GM21723 (cell line): ENCODE data around the gene STXBP1.

Experiments used
- ATAC-seq: cut with Tn5 transposase; IDR thresholded peaks from one replicate; pipeline ENCODE4 v1.9.1; 2021; ENCODE audit warnings: mild to moderate bottlenecking, moderate library complexity; ENCODE audit not compliant: unreplicated experiment

STXBP1 gene

DNA sequence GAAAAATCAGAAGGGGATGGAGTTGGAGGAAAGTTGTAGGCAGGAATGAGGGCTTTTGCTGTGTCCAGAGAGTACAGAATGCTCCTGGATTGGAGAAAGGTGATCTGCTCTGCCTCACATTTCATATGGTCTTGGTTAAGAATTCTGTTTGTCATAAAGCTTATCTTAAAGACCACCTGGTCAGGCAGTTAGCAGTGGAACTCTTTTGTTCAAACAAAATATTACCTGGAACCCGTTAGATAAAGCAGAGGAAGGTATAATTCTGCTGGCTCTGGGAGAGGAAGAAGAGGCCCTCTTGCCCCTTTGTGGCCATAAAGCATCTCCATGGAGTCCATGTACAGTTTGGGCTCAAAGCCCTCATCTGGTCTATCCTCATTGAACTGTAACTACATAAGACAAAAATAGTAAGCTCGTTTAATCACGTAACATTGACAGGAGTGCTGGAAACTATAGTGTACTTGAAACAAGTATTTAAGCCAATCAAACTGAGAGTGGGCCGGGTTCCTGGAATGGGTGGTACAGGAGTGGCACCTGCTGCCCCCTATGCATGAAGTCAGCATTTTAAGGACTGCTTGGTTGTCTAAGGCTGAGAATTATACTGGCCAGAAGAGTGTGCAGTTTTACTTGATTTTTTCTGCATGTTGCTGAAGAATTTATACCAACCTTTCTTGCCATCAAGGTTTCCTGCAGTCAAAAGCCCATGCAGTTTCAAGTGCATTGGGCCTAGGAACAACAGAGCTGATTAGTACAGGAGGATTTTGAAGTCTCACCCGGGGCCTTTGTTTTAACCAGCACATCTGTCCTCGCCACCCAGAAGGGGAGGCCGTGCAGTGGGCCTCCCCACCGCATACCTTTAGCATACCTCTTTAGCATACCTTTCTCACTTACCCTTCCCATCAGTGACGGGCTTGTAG lies 39.9 kb downstream of the STXBP1 start:
- no peak for ATAC-seq

DNA sequence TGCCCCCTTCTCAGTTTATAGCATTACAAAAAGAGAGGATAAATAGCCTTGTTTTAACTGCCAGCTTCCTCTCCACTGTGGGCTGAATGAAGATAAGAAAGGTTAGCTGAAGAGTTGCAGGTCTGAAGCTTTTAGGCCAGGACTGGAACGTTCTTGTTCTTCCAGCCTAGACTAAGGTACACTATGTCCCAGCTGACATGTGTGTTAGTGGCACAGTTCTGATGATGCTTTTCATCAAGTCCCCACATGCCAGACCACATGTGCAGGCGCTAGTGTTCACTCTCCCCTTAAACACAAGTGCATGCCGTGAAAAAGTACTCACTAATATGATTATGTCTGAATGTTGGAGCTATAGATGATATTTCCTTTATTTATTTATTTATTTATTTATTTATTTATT lies 40.7 kb downstream of the STXBP1 start:
- ATAC-seq: no peak

DNA sequence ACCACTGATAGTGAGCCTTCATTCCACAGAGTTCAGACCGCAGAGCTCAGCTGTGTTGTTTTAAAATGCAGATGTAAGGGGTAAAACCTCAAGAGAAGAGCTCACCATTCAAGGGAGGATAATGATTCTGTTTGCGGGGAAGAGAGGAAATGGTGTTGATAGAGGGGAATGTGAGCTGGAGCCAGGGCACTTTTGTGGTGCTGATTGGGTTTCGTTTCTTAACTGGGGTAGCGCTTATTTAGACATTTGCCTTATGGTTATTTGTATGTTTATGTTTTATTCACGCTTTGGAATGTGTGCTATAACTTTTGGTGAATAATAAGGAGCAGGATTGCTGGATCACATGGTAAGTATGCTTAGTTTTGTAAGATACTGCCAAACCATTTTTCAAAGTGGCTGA lies 42.5 kb downstream of the STXBP1 start:
- no peak for ATAC-seq

- ATAC-seq: no peak
Observed at GRCh38 chr9:127658428-127658827, 46.4 kb downstream of the STXBP1 start.

DNA sequence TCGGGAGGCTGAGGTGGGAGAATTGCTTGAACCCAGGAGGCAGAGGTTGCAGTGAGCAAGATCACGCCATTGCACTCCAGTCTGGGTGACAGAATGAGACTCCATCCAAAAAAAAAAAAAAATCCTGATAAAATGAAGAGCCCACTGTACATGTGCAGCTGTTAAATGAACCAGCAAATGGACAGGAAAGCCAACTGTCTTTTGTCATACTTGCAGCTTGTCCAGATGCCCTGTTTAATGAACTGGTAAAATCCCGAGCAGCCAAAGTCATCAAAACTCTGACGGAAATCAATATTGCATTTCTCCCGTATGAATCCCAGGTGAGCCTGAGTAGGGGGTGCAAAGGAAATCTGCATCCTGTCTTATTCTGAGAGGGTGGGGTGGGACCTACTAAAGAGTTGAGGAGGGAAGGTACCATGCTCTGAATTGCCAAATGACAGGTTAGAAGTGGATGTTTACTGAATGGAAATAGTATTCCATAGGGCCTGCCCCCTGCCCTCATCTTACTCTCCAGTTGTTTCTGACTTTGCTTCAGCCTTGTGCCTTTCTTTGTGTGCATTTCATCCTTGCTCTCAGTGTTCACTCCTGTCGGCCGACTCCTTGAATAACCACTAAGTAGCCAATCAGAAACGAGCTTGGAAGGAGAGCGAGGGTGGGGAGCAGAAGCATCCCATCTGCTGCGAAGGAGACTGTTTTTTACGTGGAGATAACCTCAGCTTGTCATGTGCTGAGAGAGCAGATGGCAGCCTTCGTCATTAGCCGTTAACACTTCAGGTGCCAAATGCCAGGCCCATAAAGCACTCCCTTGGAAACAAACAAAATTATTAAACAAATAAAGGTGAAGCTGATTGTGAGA lies 49.0 kb downstream of the STXBP1 start:
- ATAC-seq: no peak

DNA sequence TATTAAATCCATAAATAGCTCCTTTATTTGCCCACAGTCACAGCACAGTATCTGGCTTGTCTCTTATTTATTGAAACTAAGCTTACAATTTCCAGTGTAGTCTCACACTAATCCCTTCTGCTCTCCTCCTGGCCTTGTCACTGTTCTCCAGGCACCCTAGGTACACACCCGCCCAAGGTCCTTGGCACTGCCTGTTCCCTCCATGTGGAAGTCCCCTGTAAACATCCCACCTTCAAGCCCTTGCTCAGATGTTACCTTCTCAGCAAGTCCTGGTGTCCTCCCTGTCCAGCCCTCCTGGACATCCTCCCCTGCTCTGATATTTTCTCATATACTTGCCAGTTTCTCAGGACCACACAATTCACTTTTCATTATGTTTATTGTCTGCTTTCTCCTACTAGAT lies 50.5 kb downstream of the STXBP1 start:
- no peak for ATAC-seq

DNA sequence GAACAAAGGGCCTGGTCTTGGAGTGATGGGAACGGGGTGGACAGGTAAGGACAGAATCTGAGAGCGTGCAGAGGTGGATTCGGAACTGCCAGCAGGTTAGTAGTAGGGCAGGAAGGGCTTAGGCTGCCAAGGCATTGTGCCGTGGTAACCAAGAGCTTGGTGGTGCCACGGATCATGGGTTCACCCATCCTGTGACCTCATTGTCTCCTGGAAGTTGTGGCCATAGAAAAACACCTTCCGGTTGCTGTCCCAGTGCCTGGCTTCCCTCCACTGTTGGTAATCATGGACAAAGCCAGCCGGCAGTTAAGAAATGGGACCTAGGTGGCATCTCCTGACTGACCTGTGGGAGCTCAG lies 52.2 kb downstream of the STXBP1 start:
- no peak for ATAC-seq

GRCh38 chr9:127664678-127665507 lies 52.8 kb downstream of the STXBP1 start:
- ATAC-seq: no peak

- no peak for ATAC-seq
Observed at GRCh38 chr9:127667127-127667844, 55.2 kb downstream of the STXBP1 start.

- no peak for ATAC-seq
Observed at GRCh38 chr9:127667906-127668305, 55.8 kb downstream of the STXBP1 start.

DNA sequence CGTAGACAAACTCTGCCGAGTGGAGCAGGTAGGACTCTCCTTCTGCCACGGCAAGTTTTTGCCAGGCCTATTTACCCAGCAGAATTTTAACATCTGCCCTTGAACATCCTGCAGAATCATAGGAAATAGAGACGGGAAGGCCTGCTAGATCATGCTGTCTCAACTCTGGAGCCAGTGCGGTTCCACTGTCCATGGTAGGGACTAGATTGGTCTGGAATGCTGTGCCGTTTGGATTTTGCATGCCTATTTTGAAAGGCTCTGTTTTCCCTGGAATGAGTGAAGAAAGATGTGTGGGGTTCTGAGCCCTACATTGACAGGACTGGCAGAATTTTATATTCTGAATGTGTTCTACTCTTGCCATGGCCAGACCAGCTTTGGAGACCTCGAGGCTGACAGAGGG lies 61.2 kb downstream of the STXBP1 start:
- no peak for ATAC-seq

DNA sequence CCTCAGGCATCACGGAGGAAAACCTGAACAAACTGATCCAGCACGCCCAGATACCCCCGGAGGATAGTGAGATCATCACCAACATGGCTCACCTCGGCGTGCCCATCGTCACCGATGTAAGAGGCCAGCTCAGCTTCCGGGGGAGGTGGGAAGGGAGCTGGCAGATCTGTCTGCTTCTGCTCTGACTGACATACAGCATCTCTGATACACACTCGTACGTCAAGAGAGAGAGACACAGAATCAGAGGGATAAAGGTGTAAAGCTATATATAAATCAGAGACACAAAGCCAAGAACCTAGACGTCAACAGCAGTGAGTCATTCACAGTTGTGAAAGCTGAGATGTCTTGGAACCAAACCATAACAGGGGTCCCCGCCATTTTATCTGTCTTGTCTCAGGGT lies 64.6 kb downstream of the STXBP1 start:
- no peak for ATAC-seq

GRCh38 chr9:127679506-127679905 lies 67.4 kb downstream of the STXBP1 start:
- ATAC-seq: no peak

DNA sequence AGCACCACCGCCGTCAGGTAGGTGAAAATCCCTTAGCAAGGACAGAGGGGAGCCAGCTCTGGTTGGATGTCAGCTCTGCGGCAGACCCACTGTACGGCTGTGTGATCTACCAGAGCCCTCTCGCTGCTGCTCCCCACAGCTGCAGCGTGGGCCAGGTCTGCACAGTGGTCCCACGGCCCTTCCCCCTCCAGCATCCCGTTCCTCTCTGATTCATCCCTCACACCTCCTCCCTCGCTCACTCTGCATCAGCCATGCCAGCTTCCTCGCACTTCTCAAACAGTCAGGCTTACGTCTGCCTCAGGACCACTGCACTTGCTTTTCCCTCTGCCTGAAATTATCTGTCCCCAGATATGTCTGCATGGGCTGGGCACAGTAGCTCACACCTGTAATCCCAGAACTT lies 68.1 kb downstream of the STXBP1 start:
- no peak for ATAC-seq

DNA sequence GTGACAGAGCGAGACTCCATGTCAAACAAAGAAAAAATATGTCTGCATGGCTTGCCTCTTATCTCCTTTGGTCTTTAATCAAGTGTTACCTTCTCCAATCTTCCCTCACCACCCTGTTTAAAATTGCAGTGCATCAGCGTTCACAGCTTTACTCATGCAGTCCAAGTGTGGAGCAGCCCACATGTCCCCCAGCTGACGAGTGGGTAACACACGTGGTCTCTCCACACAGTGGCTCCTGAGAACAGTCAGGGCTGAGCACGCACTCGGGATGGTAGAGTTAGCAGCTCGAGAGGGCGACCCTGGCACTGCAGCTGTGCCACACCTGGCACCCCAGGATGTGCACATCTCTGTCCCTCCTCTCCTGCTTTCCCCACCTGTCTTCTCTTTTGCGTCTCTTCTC lies 68.8 kb downstream of the STXBP1 start:
- ATAC-seq: no peak

DNA sequence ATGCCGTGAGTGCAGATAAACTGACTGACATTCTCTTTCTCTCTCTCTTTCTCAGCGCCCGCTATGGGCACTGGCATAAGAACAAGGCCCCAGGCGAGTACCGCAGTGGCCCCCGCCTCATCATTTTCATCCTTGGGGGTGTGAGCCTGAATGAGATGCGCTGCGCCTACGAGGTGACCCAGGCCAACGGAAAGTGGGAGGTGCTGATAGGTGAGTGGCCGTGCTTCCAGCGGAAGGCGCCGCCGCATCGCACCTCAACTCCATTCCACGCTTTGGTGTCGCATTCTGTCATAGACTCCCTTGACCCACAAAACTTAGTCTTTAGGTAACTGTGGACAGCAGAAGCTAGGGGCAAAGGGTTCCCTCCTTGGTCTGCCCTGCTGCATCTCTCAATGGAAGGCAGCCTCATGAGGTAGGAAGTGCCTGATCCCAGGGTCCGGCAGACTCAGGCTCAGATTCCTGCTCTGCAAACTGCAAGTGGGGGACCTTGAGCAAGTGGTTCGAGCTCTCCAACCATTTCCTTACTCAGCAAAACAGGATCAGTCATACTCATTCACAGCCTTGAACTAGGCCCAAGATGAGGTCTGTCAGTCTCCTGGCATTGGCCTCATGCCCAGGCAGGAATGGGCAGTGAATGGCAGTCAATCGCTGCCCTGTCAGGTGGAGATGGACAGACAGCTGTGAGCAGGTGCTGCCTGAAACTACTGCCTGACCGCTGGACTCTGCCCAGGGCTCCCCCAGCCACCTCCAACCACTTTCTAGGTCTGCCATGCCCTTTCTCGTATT lies 70.5 kb downstream of the STXBP1 start:
- ATAC-seq: no peak

DNA sequence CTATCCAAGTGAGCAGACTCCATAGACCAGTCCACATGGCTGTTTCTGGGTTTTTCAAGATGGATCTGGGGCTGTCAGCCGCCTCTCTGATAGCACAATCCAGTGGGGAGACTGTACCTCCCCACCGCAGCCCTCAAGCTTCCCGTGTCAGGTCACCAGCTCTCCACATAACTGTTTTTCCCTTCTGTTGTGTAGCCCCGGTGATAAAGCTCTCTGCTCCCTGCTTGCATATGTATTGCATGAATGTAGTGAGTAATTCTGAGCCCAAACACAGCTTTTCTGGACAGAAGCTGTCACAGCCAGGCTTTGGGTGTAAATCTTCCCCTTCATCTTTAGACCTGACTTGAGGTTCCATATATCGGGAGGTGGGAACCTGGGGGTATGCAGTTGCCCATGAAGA lies 71.6 kb downstream of the STXBP1 start:
- ATAC-seq: no peak

- no peak for ATAC-seq
Observed at GRCh38 chr9:127684576-127684975, 72.5 kb downstream of the STXBP1 start.

DNA sequence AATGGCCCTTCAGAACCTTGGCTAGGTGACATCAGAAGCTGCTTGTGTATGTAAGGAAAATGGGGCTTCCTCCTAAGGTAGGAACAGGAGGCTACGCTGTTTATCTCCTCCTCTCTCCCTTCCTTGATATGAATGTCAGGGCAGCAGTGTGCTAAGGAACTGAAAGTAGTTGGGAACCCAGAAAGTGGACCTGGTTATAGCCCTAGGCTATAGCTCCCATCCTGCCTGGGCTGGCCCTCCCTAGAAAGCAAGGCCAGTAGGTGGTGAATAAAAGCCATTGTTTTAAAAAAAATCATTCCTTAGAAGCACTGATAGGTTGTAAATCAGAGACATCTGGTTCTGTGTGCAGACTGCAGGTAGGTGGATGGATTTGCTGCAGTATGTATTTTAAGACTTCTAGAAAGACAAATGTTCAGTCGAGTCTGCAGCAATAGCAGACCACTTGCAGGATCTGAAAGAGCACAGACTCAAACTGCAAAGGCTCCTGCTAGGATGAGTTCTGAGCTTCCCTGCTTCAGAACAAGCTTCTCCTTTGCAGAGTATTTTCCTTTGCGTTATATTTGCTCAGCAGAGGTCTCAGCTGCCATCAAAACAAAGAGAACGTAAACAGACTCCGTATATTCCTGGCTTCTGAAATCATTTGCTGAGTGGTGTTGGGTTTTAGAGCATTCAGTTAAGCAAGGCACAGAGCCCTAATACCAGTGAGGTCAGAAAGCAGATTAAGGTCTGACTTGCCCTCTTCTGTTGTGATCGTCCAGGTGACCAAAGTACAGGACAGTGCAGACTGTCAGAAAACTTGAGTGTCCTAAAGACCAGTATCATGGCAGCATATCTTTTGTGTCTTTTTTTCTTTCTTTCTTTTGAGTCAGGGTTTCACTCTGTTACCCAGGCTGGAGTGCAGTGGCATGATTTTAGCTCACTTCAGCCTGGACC lies 74.7 kb downstream of the STXBP1 start:
- no peak for ATAC-seq
